HG02623 (cell line): ENCODE data around the gene SRRT.

ENCODE experiments used
- ATAC-seq: cut with Tn5 transposase; IDR thresholded peaks from one replicate; pipeline ENCODE4 v1.9.1; 2021; ENCODE audit warnings: moderate library complexity; ENCODE audit not compliant: unreplicated experiment

Gene SRRT

GRCh38 chr7:100879685-100880261, 4.9 kb downstream of the SRRT start:
- no peak for ATAC-seq

DNA sequence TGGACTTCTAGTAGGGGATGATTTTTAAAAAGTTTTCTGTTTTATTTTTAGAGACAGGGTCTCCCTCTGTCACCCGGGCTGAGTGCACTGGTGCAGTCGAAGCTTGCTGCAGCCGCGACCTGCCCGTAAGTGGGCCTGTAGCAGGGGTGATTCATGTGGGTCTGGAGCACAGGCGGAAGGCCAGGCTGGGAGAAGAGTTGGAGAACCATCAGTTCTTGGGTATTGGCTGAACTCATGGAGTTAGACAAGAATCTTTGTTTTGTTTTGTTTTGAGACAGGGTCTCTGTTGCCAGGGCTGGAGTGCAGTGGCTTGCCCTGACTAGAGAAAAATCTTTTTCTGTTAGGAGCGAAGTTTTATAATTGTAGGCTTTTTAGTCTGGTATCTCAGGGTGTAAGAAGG, 5.7 kb downstream of the SRRT start:
- ATAC-seq, result no peak

DNA sequence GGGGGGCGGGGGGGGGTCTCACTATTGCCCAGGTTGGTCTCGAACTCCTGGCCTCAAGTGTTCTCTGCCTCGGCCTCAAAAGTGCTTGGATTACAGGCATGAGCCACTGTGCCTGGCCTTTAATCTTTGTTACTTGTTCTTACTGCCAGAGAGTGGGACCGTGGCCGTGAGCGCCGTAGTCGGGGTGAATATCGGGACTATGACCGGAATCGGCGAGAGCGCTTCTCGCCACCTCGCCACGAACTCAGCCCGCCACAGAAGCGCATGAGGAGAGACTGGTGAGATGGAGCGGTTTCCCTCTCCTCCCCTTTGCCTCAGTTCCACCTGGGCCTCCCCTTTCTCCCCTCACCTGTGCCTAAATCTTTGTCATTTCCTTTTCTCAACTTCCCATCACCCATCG, 6.2 kb downstream of the SRRT start:
- ATAC-seq, result no peak

DNA sequence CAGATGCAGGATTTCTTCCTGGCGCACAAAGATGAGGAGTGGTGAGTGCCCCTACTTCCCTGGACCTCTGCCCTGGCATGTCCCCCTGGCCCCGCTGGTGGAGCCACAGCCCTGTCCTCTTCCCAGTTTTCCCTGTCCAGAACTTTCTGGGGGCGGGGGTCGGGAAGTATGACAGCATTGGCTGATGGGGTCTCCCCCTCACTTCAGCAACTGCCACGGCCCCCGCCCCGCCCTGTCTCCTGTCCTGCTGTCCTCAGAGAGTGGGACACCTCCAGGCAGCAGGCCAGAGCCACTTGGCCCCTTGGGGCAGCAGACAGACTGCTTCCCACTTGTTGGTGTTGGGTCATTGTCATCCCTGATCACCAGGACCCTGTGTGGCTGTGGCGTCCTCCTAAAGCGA, 7.3 kb downstream of the SRRT start:
- no peak for ATAC-seq

DNA sequence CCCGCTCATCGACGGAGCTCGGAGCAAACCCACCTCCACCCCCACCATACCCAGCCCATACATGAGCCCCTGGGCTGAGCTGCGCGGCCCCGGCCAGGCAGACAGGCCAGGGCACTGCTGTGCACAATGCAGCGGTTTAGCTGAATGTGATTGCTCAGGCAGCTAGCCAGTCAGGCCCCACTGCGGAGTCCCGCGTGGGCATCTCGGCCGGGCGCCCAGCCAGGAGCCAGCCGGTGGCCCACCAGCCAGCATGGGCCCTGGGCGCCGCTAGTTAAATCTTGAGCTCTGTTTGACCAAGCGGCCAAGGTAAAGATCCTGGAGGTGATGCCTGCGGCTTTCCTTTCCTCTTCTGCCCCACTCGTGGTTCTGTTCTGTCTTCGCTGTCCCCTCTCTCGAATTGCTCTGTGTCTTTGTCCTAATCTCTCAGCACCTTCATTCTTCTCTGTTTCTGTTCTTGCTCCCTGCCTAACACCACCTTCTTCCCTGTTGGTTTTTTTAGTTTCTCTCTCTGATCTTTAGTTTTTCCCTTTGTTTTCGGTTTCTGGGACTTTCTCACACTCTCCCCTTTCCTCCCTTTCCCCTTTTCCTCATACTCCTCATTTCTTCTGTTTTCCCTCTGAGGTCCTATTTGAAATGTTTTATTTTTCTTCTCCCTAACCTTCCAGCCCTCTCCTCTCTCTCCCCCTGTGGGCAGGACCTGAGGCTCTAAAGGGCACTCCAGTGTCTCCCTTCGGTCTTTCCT, 8.1 kb downstream of the SRRT start:
- no peak for ATAC-seq

- ATAC-seq, result no peak
These were observed 10.0 kb downstream of the SRRT start for GRCh38 chr7:100884736-100885439.

DNA sequence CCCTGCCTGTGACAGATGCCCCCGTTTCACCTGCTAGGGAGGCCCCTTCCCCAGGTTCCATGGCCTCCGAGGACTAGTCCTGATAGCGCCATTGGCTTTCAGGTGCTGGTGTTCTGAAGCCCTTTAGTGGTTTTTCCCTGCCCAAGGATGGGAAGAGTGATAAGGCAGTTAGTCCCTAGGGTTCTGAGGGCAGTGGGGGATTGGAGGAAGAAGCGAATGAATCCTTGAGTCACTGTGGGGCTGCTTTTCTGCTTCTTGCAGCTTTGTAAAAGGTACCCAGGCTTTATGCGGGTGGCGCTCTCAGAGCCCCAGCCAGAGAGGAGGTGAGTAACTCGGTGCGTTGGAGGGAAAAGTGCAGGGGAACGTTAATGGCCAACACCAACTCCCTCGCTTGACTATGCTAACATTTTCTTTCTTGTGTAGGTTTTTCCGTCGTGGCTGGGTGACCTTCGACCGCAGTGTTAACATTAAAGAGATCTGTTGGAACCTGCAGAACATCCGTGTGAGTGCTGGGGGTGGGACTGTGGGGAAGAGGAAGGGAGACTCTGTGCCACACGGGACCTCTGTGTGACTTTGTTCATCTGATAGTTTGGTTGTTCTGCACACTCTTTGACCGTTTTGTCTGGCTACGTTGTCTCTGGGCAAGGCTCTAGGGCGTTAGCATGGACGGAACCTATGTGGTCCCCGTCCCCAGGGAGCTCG, 10.7 kb downstream of the SRRT start:
- ATAC-seq, result no peak

GRCh38 chr7:100886142-100886935, 11.4 kb downstream of the SRRT start:
- ATAC-seq, result no peak

DNA sequence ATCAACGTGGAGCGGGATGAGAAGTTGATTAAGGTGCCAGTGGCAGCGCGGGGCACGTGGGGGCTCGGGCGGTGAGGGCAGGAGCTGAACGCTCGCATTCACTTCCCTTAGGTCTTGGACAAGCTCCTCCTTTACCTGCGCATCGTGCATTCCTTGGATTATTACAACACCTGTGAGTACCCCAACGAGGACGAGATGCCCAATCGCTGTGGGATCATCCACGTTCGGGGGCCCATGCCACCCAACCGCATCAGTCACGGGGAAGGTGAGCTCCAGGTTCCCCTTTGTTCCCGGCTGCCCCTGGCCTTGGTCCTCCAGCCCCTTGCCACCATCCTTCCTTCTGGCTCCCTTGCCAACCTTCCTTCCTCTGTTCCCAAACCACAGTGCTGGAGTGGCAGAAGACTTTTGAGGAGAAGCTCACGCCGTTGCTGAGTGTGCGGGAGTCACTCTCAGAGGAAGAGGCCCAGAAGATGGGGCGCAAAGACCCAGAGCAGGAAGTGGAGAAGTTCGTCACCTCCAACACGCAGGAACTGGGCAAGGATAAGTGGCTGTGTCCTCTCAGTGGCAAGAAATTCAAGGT, 12.1 kb downstream of the SRRT start:
- ATAC-seq, result no peak

GRCh38 chr7:100887516-100888290, 12.8 kb downstream of the SRRT start:
- ATAC-seq, result peak; percentile 36

GRCh38 chr7:100888291-100888987, 13.5 kb downstream of the SRRT start:
- ATAC-seq, result no peak

GRCh38 chr7:100888988-100889750, 14.3 kb downstream of the SRRT start, which contains the start of gene UFSP1:
TSS of gene UFSP1 (minus strand) at chr7:100889715. CDS start at chr7:100889271, 444 bp downstream.
- peak; percentile 15 for ATAC-seq

DNA sequence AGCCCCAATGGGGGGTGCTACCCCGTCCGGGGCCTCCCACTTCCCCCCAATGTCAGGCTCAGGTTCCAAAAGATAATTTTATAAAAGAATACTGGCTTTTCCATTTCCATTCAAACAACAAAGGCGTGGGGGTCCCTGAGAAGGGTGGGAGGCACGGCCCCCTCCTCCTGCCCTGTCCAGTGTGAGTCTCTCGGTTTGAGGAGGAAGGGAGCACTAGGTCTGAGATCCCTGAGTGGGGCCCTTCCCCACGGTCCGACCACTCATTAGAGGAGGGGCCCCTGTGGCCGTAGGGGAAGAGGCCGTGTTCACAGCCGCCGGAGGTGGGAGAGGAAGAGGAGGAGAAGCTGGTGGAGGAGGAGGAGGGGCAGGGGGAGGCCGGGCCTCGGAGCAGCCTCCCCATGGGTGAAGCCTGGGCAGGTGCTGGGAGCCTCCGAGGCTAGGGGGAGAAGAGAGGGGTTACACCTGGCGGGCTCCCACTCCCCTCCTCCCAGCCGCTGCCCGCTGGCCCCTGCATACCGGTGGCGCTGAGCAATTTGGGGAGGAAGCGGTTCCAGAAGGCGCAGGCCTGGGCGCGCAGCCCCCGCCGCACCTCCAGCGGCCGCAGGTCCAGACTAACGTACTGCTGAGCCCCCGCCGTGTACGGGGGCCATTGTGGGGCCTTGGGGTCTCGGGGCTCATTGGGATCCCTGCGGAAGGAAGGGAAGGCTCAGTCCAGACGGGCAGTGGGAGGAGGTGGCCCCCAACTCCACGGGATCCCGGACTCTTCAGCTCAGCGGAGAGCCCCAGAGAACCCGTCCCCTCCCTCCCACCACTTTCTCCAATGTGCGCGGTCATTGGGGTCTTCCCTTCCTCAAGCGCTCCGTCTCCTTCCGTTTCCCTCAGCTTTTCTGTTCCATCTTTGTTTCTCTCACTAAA, 16.0 kb downstream of the SRRT start:
- no peak for ATAC-seq

- no peak for ATAC-seq
These were observed 16.8 kb downstream of the SRRT start for GRCh38 chr7:100891568-100892247.

- ATAC-seq, result no peak
These were observed 17.7 kb downstream of the SRRT start for GRCh38 chr7:100892364-100893317.
